GM21717 (cell line): ENCODE data around the gene TMEM94.

Source experiments
- ATAC-seq: cut with Tn5 transposase; IDR thresholded peaks from one replicate; pipeline ENCODE4 v1.9.1; 2021; ENCODE audit warnings: mild to moderate bottlenecking, moderate library complexity; ENCODE audit not compliant: unreplicated experiment

The TMEM94 gene

DNA sequence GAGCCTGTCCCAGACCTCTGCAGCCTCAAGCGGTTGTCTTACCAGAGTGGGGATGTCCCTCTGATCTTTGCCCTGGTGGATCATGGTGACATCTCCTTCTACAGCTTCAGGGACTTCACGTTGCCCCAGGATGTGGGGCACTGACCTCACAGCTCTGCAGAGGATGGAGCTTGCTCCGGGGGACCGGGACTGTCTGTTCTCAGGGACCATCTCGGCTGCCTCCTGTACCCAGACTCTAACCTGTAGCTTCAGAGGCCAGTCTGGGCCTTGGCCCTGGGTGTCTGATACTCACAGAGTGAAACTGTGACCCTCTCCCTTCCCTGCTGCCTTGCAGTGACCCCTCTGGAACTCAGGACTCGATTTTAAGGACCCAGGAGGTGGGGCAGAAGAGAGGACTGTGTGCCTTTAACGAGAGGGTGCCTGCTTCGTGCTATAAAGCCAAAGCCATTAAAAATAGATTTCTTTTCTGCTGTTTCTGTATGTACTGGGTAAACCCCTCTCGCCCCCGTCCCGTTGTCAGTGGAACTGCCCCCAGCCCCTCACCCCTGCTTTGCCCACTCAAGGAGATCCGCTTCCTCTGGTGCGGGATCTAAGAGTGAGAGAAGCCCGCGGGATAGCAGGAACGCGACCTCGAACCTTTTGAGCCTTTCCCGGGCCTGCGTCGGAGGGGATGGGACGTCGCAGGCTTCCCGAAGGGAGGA is 68.0 kb downstream of the TMEM94 start:
- ATAC-seq, result no peak

DNA sequence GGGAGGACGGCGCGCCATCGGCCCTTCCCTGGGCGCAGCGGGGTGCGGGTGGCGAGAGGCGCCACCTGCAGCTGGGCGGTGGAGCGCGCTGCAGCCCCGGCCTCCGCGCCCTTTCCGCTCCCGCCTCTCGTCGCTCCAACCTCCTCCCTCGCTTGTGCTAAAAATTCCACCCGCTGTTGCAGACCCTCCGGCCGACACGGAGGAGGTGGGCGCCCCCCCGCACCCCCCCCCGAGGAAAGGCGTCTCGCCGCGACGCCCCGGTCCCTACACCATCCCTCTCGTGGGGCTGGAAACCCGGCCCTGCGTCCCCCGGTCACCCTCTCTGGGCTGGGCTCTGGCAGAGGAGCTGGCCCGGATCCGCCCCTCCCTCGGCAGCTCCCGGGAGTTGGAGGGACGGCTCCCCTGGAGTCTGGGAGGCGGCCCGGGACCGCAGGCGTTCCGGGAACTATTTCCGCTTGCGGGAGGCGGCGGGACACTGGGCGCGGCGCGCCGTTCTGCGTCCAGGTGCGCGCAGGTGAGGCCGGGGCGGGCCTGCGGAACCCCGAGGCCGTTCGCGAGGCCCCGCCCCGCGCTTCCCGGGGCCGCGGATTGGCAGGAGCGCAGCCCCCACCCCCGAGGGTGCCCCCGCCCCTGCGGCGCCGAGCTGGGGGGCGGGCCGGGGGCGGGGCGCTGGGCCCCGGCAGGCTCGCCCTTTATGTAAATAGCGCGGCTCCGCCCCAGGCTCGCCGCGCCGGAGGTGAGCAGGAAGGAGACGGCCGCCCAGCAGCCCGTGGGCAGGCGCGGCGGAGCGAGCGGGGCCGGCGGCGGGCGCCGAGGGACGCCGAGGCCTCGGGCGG is 68.8 kb downstream of the TMEM94 start, which contains the start of gene LLGL2:
LLGL2 (plus strand) TSS at position 728 of the 836 bp plus-strand sequence. CDS start 17,730 bp downstream, outside the sequence.
- ATAC-seq, result peak; percentile 66

DNA sequence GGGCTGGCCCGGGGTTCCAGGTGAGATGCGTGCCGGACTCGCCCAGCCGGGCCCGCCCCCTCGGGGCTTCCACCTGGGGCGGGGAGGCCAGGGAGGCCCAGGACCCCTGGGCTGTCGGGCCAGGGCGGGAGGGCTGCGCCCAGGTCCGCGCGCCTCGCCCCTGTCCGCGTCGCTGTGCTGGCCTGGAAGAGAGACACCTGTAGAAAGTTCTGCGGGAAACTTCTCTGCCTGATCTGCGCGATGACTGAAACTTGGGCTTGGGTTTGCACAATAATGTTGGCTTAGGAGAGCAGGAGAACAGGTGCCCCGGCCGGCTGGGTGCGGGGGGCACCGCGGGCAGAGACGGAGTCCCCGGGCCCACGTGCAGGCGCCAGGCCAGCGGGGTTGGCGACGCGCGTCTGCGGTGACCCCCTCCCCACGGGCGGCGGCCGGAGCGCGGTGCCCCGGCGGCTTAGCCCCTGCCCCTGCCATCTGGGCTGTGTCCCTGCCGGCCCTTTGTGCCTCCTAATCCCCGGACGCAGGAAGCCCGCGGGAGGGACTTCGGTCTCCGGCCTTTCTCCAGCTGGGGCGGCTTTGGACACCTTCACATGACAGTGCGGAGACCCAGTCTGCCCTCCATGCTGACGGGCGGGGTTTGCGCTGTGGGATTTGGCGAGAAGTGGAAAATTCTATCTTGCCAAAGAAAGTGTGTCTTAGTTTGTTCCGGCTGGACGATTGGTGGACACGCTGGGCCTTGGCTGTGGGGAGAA is 69.5 kb downstream of the TMEM94 start:
- ATAC-seq, result peak; percentile 4

DNA sequence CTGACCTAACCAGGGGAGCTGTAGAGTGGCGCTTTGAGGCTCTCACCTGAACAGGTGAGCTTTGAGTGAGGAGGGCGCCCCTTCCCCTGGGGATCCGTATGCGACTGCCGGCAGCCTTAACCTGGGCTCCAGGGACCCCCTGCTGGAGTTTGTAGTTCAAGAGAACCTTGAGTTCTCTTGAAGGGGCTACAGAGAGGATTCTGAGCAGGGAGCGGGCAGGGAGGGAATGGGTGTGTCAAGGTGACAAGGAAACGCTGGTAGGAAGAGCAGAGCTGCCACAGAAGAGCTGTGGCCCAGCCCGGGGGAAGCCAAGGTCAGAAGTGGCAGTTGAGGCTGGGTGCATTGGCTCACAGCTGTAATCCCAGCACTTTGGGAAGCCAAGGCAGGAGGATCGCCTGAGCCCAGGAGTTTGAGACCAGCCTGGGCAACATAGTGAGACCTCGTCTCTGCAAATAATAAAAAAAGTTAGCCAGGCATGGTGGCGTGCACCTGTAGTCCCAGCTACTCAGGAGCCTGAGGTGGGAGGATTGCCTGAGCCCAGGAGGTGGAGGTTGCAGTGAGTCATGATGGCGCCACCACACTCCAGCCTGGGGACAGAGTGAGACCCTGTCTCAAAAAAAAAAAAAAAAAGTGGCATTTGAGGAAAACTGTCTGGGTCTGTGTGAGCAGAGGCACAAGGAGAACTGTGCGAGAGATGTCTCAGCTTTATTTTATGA is 70.3 kb downstream of the TMEM94 start:
- no peak for ATAC-seq

DNA sequence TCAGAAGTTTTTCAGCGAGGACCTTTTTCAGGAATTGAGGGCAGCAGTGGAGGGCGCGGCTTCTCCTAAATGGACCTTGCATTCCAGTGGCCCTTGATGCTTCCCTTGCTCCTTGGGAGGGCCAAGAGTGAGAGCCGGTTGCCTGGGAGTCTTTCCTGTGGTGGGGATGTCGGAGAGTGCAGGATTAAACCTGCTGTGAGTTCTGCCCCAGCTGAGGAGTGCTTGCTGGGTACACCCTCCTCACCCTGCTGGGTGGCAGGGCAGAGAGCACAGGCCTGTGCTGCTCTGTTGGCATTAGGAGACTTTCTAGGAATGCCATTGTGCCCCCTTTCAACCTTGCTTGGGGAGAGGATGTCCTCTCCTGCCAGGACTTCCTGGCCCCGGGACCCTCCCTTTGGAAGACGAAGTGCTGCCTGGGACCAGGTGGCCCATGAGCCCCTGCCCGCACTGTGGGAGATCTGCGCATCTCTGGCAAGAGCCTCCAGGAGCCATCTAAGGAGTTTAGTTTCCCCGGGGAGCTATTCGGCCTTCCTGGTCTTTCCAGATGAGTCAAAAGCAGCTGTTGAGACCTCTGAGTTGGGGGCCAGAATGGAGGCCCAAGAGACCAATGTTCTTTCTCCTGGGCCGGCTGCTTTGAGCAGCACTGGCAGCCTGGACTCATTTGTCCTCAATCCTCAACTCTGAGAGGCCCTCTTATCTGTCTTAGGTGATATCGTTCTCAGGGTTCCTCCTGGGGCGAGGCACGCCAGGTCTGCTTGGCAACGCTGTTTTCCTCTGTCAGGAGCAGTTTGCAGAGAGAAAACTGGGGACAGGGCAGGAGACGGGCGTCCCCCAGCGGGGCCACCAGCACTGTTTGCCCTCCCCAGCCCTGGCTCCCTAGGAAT is 74.6 kb downstream of the TMEM94 start:
- no peak for ATAC-seq

DNA sequence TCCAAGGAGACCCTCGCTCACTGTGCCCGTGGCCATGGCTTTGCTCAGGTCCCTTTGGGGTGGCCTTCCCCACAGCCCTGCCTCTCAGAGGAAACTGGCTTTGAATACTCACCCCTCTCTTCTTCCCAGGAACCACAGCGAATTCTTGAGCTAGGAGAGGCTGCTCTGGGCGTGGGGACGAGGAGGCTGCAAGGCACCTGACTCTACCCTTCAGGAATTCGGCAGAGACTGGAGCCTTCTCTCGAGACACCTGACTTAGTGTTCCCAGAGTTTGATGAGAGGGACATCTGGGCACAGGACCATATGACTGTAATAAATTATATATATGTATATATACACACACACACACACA is 75.3 kb downstream of the TMEM94 start:
- ATAC-seq, result no peak

DNA sequence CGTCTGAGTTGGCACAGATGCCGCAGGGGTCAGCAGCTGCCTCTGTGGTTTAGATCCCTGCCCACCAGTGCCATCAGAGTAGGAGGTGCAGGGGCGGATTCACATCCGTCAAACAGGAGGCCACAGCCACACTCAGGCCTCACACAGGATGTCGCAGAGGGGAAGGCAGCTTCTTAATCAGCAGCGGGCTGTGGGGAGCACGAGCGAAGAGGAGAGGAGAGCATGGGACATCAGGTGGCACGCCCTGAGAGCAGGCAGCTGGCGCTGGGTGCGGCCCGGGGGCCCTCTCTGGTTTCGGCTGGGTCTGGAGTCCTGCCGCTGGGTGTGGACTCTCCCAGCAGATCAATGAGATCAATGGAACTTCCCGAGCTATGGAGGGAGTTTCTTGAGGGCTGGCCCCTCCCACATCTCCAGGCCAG is 78.7 kb downstream of the TMEM94 start:
- no peak for ATAC-seq

DNA sequence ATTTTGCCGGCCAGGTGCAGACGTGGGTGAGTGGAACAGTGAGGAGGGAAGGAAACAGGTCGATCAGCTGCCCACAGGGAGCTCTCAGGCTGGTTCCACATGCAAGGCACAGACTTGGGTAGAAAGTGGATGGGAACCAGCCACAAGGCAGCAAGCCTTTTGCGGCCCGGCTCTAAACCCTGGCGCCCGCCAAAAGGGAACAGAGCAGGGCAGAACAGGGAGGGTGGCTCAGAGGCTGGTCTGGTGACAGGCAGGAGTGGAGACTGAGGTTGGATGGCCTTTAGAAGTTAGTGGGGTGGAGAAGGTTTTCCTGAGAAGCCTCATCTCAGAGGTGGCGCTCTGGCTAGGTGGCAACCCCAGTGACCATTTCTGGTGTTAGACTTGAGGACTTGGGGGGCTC is 79.4 kb downstream of the TMEM94 start:
- ATAC-seq, result no peak

DNA sequence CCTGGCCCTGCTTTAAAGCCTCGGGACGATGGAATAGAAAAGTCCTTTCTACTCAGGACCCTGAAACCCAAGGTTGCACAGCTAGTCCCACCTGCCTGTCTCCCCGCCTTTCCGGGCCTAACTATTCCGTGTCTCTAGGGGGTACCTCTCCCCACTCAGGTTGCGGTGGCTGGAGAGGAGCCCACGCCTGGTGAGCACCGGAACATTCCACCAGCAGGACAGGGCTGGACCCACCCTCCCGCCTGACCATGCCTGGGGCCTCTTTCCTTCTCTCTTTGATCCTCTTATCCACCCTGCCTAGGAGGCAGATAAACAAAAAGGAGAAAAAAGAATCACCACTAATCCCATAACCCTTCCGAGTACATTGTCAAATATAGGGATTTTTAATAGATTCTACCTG is 79.9 kb downstream of the TMEM94 start:
- ATAC-seq, result no peak

DNA sequence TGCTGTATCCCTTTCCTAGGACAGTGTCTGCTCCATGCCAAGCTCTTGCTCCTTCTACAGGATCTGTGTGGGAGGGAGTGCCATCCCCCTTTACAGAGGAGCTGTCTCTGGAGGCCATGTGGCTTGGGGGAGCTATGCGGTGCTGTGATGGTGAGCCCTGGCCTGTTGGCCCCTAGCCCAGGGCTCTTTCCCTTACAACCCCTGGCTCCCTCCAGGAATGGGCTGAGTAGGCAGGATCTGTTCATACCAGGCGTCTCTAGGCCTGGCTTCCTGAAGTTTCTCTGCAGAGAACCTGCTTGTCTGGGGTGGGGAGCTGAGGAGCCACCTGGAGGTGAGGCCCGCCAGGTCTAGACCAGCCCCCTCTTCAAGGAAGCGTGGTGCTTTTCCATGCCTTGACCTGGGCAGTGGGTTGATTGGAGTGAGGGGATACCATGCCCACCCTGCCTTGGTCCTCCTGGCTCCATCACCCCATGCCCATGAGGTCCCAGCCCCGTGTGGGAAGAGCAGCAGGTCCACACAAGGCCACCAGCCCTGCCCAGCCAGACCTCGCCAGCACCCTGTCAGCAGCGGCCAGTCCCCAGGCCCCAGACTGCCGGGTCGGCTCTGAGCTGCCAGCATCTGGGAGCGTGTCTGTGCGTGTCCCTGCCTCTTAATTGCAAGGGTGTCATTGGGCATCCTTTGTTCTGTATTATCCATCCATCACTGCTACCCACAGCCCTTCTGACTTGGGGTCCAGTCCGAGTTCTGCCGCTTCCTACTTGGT is 83.7 kb downstream of the TMEM94 start:
- no peak for ATAC-seq

DNA sequence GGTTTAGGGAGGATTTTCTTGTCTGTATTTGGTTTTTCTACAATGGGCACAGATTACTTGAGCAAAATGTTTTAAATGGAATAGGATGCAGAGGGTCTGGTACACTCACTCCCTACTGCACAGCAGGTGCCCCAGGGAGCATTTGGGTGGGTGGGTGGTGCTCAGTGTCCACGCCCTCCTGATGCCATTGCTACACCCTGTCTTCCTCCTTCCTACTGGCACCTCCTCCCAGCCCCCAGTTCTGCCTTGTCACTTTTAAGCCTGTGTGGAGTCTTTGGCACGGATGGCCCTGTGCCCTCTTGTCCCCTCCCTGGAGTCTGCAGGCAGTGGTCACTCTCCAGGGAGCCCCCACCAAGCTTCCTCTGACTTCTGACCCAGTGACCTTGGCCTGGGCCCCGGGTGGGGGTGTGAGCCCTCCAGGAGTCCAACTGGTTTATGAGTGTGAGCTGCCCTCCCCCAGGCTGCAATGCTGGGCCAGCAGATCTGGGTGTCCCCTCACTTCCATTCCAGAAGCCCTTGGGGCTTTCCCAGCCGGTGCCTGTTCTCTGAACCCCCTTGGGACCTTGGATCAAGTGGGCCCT is 84.6 kb downstream of the TMEM94 start:
- no peak for ATAC-seq

DNA sequence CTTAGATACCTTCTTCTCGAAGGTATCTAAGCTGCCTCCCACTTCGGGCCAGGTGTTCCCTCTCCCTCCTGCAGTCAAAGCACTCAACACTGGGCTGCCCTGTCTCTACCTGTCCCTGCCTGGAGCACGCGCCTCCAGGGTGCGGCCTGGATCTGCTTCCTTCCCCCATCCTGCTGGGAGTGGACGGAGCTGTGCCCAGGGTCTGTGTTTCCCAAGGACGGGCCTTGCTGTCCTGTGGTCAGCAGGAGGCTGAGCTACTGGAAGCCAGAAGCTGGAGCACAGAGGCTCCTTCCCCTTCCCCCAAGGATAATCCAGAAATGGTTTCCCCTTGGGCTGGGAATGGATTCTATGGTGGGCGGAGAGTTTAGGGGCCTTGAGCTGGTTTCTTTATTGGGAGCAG is 85.8 kb downstream of the TMEM94 start:
- ATAC-seq, result no peak

DNA sequence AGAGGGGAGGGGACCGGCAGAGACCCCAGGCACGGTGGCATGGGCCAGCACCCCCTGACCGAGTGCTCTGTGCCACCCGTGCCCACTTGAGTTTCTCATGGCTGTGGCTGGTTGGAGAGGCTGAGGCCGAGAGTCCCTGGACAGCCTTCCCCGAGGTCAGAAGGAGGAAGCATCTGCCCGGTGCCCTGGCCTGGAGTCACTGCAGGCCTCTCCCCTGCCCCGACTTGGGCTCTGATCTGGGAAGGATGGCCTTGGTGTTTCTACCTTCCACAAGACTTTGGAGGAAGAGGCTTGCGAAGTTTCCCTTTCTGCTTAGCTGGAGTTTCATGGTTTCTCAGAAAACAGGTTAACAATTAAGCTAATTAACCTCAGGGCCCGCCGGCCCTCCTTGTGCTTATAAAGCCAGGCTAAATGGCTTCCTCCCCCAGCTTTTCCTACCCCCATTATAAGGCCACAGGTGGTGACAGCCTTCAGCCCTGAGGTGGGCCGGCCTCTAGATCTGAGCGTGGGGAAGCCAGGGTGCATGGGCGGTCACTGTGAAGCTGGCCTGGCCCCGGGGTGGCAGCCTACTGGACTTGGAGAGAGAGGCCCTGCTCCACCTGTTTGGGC is 86.4 kb downstream of the TMEM94 start:
- no peak for ATAC-seq

DNA sequence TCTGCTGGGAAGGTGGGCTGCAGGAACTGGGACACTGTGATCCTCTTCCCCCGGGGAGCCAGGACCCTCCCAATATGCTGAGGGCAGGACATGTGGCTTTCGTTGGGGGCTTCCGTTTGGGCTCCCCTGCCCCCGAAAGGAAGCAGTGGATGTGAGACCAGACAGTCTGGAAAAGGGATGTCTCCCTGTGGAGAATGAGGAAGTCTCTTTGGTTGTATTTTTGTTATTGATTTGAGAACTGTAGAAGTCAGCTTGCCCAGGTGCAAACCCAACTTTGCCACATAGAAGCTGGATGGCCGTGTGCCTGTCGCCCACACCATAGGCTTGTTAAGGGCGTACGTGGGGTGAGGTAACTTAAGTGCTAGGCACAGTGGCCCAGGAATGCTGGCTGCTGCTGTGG is 87.8 kb downstream of the TMEM94 start:
- ATAC-seq, result no peak

DNA sequence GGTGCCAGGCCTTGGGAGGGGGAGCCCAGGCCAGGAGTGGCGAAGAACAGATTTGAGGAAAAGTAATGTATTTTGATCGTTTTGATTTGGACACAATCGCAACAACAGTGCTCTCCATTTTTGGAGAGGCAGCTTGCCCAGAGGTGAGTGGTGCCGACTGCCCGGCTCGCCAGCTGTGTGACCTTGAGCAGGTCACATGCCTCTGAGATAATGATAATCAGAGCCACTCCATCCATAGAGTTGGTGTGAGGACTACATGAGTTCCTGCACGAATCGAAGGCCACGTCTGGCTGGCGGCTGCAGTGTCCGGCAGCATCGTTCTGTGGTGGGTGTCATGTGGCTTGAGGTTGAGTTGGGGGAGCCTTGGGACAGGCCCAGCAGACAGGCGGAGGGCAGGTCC is 89.7 kb downstream of the TMEM94 start:
- no peak for ATAC-seq

DNA sequence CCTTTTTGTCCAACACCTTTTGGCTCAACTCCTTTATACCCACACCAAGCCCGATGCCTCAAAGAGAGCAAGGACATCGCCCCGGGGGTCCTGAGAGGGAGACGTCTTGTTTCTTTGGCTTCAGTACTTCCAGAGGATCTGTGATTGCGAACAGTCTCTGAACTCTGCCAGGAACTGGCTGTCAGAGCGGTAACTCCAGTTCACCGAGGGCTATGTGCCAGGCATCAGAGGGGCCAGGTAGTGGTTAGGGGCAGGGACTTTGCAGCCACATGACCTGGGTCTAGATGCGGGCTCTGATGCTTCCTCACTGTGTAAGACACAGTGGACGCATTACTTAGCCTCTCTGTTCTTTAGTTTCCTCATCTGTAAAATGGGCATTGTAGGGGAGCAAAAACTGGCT is 90.7 kb downstream of the TMEM94 start:
- ATAC-seq, result no peak

DNA sequence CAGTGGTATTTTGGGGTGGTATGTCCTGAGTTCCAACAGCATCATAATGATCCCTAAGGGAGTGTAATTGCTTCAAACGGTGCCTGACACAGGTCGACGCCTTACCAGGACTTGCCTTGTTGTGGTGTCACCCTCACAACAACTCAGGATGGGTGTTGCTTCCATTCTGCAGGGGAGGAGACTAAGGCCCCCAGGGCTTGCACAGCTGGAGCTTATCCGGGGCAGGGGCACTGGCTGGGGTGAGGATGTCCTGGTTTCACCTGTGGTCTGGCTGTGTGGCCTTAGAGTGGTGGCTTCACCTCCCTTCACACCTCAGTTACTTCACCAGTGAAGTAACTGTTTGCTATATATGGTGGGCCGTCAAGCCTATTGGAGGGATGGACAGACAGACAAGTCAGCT is 92.4 kb downstream of the TMEM94 start:
- ATAC-seq, result no peak
